Measurements from ENCODE around the gene IFNK. TPM values are rescaled to one million over a fixed set of nuclear protein-coding genes. Genes with fewer than 3 reads are reported as not detected.
A peak's percentile ranks its signal among the peaks of the same experiment; 100 is the strongest.

The IFNK gene
- total and polyA plus RNA-seq, 2 experiments from 2014 or later = not detected

GRCh38 chr9:27573634-27574590 lies 49.8 kb downstream of the IFNK start:
- H3K9me3 ChIP-seq (ENCODE audit: low read depth) = no peaks in the 10 kb centered on the region
- H4K20me1 ChIP-seq (ENCODE audit: insufficient read depth, poor library complexity, severe bottlenecking) = no peaks in the 10 kb centered on the region
- peak overlapping the region; percentile 80 for H3K4me2 ChIP-seq
- H3K4me1 ChIP-seq (ENCODE audit: insufficient read depth) = peaks cover 19% of the 10 kb centered on the region
- no peaks in the 10 kb centered on the region for H3K36me3 ChIP-seq (replicated peaks; ENCODE audit: insufficient read depth, low read depth)
- H3K79me2 ChIP-seq = peaks cover 28% of the 10 kb centered on the region
- peak overlapping the region; percentile 100 for H3K27ac ChIP-seq
- no peaks in the 10 kb centered on the region for H3K27me3 ChIP-seq
- peak overlapping the region; percentile 38 for H2AFZ ChIP-seq
- WGBS (ENCODE audit: low lambda C conversion rate, missing lambda C conversion rate) = 5% methylated on average over 35 of the region's 35 CpGs
- TF ChIP-seq EZH2 (IDR thresholded peaks at IDR 0.05; ENCODE audit: borderline replicate concordance) = no peak
- TF ChIP-seq EZH2phosphoT487 (IDR thresholded peaks at IDR 0.05; ENCODE audit: low read depth, severe bottlenecking, unreplicated experiment) = no peak
- TF ChIP-seq, protein P1, sequence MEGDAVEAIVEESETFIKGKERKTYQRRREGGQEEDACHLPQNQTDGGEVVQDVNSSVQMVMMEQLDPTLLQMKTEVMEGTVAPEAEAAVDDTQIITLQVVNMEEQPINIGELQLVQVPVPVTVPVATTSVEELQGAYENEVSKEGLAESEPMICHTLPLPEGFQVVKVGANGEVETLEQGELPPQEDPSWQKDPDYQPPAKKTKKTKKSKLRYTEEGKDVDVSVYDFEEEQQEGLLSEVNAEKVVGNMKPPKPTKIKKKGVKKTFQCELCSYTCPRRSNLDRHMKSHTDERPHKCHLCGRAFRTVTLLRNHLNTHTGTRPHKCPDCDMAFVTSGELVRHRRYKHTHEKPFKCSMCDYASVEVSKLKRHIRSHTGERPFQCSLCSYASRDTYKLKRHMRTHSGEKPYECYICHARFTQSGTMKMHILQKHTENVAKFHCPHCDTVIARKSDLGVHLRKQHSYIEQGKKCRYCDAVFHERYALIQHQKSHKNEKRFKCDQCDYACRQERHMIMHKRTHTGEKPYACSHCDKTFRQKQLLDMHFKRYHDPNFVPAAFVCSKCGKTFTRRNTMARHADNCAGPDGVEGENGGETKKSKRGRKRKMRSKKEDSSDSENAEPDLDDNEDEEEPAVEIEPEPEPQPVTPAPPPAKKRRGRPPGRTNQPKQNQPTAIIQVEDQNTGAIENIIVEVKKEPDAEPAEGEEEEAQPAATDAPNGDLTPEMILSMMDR (IDR thresholded peaks at IDR 0.05; ENCODE audit: poor library complexity) = no peak
- no peaks in the 10 kb centered on the region for H3K9me2 ChIP-seq (replicated peaks; ENCODE audit: insufficient read depth)
- peak; percentile 98 for DNase-seq (ENCODE audit: low spot score)
- peak overlapping the region; percentile 32 for H3K4me3 ChIP-seq

Other genes starting within 250 kb of the IFNK start
- gene EQTN, start 227.1 kb upstream of the IFNK start, total RNA-seq = 1.1 TPM in 1 of 2 replicates, not detected in the other
- not detected in 2 replicates for gene EQTN, start 227.1 kb upstream of the IFNK start, polyA plus RNA-seq
- 13.3 and 14.1 TPM in 2 replicates for gene MOB3B, start 5.5 kb downstream of the IFNK start, total RNA-seq
- 8.5 and 13.5 TPM in 2 replicates for gene MOB3B, start 5.5 kb downstream of the IFNK start, polyA plus RNA-seq
- 30.3 and 32.7 TPM in 2 replicates for gene C9orf72, start 49.2 kb downstream of the IFNK start, total RNA-seq
- gene C9orf72, start 49.2 kb downstream of the IFNK start, polyA plus RNA-seq = 9.3 and 12.4 TPM in 2 replicates

Data from hepatocyte (in vitro differentiated cells).